Gastrocnemius medialis (tissue), 4 donors: ENCODE results near the gene GOLGA6L26. TPM values are rescaled to one million over a fixed set of nuclear protein-coding genes. Genes with fewer than 3 reads are reported as not detected.
A peak's percentile ranks its signal among the peaks of the same experiment; 100 is the strongest.
"Not testable (repeated sequence)": the region's sequence is repeated elsewhere in the genome, so short reads cannot be mapped to it uniquely, and the experiment has no call there.

Experiments used
- ATAC-seq, 2 donors: fragments of 150-250 bp; one replicate each; pipeline ENCODE4 v1.9.1; 2016
- DNase-seq, 2 donors: peaks; one replicate each; pipeline ENCODE4 v3.0.0-alpha.2; 2019
- H3K27ac ChIP-seq, 4 donors: fragments of 200-600 bp; sonication (generic); 1 replicate in 1 of 4; 2 replicates in 3 of 4; pipeline ENCODE4 v1.5.1; 2016 to 2018; ENCODE audit warnings: mild to moderate bottlenecking in 2 of 4, moderate library complexity in 1 of 4
- H3K27me3 ChIP-seq, 3 donors: fragments of 200-600 bp; sonication (generic) in 2 of 3; 1 replicate in 1 of 3; 2 replicates in 2 of 3; pipeline versions ENCODE4 v1.5.1 to v1.6.0; 2016 to 2019; ENCODE audit warnings: mild to moderate bottlenecking in 1 of 3, moderate library complexity in 1 of 3
- H3K36me3 ChIP-seq, 2 donors: fragments of 200-600 bp; sonication (generic) in 1 of 2; one replicate each; pipeline ENCODE4 v1.5.1; 2017 to 2018
- H3K4me1 ChIP-seq, 2 donors: fragments of 200-600 bp; sonication (generic) in 1 of 2; one replicate each; pipeline ENCODE4 v1.5.1; 2016 to 2017; ENCODE audit warnings: mild to moderate bottlenecking in 2 of 2
- H3K4me3 ChIP-seq, 4 donors: fragments of 200-600 bp; sonication (generic) in 3 of 4; 1 replicate in 1 of 4; 2 replicates in 3 of 4; pipeline ENCODE4 v1.5.1; 2016 to 2019; ENCODE audit warnings: mild to moderate bottlenecking in 2 of 4
- H3K9me3 ChIP-seq, 3 donors: fragments of 200-600 bp; sonication (generic) in 2 of 3; 1 replicate in 1 of 3; 2 replicates in 2 of 3; pipeline ENCODE4 v1.5.1; 2016 to 2019
- POLR2A ChIP-seq, 2 donors: fragments of 450-650 bp; IDR thresholded peaks; one replicate each; pipeline ENCODE4 v1.6.1; 2017; ENCODE audit warnings: antibody characterized with exemption in 2 of 2, mild to moderate bottlenecking in 2 of 2, moderate library complexity in 2 of 2
- in situ Hi-C, 4 donors: fragments of 200-750 bp; cut with MboI; loops; one replicate each; pipeline versions ENCODE4 v1.15.0 to v1.8.0; 2017; ENCODE audit warnings: low sequenced_read_pairs in 4 of 4
- intact Hi-C: fragments of 100-400 bp; cut with DNase I; formaldehyde crosslinking; loops from one replicate; pipeline ENCODE4 v1.15.1; 2023; ENCODE audit warnings: low total_unique reads
- total RNA-seq, 4 donors: library from RNA; depleted of rRNA; stranded (reverse); fragments of >200 nt; gene quantifications; one replicate each; pipeline versions ENCODE4 v1.1.0 to v1.2.3, GENCODE V29; 2016
- TF ChIP-seq, protein P1 (sequence below), 5 experiments: fragments of 450-650 bp in 3 of 5; fragments of 200-600 bp in 2 of 5; sonication (generic) in 2 of 5; IDR thresholded peaks in 4 of 5; conservative IDR thresholded peaks in 1 of 5; 1 replicate in 4 of 5; 2 replicates in 1 of 5; pipeline ENCODE4 v1.5.1; 2016 to 2019; ENCODE audit warnings: antibody characterized with exemption in 5 of 5, mild to moderate bottlenecking in 3 of 5, moderate library complexity in 3 of 5

Gene GOLGA6L26, protein sequence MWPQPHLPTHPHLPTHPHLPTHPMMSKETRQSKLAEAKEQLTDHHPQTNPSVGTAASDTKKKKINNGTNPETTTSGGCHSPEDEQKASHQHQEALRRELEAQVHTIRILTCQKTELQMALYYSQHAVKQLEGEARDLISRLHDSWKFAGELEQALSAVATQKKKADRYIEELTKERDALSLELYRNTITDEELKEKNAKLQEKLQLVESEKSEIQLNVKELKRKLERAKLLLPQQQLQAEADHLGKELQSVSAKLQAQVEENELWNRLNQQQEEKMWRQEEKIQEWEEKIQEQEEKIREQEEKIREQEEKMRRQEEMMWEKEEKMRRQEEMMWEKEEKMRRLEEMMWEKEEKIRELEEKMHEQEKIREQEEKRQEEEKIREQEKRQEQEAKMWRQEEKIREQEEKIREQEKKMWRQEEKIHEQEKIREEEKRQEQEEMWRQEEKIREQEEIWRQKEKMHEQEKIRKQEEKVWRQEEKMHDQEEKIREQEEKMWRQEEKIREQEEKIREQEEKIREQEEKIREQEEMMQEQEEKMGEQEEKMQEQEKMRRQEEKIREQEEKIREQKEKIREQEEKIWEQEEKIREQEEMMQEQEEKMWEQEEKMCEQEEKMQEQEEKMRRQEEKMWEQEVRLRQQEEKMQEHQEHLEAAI
- total RNA-seq: not detected

DNA sequence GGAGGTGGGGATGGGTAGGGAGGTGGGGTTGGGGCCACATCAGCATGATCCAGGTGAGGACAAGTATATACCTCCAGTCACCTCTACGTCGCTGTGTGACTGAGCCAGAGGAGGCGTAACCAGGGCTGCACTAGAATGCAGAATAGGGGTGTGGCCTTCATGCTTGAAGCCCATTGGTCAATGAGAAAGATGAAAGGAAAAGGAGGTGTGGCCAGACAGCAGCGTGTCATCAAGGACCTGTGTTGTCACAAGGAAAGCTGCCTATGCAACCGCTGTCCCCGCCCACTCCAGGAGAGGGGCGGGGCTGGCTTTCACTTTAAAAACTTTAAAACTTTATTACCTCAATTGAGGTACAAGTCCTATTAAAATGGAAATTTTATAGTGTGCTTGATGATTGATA lies at the start of gene GOLGA6L26:
TSS of gene GOLGA6L26 (minus strand) at position 101 of the 400 bp plus-strand sequence. CDS start at position 40, 61 bp downstream.
- H3K27ac ChIP-seq, in situ Hi-C loops, DNase-seq, ATAC-seq, H3K36me3 ChIP-seq, H3K9me3 ChIP-seq, H3K4me3 ChIP-seq, intact Hi-C loops, H3K4me1 ChIP-seq, H3K27me3 ChIP-seq: not testable (repeated sequence)

DNA sequence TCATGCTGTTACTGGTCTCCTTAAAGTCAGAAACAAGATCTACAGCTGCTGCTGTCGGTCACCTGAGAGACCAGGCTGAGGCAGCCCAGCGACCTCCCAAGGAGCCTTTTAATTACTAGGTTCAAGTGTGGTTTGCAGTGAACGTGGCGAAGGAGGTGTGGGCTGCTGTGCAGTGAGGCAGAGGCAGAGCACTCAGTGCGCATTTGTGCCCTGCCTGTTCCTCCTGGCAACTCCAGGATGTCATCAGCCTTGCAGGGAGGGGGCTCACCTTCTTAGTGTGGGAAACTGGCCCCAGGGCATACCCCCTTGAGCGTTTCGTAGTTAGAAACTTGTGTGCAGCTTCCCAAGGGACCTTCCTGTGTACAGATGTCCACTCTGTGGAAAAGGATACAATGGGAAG lies 47.2 kb upstream of the GOLGA6L26 start:
- DNase-seq, H3K4me3 ChIP-seq, H3K9me3 ChIP-seq, H3K4me1 ChIP-seq, in situ Hi-C loops, H3K36me3 ChIP-seq, intact Hi-C loops, H3K27ac ChIP-seq, H3K27me3 ChIP-seq: not testable (repeated sequence)
- peak in 1 of 2 donors; percentile 55 for ATAC-seq

DNA sequence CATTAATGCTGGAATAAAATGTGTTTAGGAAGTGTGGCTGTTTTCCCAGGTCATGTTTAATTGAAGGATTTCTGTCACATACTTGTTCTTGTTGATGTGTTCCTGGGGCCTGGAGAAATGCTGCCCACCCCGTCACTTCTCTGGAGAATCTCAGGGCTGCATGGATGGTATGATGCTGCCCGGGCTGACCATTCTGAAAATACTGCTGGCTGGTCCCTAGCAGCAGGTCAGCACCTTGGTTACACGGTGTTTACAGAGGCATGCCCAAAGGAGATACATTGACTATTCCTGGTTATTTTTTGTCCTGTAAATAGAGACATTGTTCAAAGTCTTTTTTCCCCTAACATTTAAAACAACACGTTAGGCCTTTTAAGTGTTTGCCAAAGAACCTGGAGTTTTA lies 46.7 kb upstream of the GOLGA6L26 start:
- DNase-seq, ATAC-seq, in situ Hi-C loops, H3K27ac ChIP-seq, intact Hi-C loops, H3K4me1 ChIP-seq, H3K36me3 ChIP-seq, H3K27me3 ChIP-seq, H3K4me3 ChIP-seq, H3K9me3 ChIP-seq: not testable (repeated sequence)

DNA sequence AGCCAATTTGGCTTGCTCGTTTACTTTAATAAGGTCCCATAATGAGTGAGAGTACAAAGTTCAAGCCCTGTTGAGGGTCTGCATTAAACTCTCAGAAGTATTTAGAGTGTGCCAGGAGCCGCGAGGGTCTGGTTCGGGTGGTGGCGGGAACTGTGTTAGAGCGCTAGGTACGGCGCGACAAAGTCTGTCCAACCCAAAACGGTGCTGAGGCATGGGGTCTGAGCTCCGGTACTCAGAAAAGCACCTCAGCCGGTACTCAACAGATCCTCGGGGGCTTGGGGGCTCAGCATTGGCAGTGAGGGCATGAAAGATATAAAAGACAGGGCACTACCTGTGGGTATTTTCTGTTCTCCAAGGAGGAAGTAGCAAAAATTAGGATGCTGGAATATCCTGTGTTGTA lies 45.0 kb upstream of the GOLGA6L26 start:
- DNase-seq, H3K4me1 ChIP-seq, ATAC-seq, H3K9me3 ChIP-seq, H3K27me3 ChIP-seq, H3K4me3 ChIP-seq, H3K36me3 ChIP-seq, H3K27ac ChIP-seq, intact Hi-C loops, in situ Hi-C loops: not testable (repeated sequence)

DNA sequence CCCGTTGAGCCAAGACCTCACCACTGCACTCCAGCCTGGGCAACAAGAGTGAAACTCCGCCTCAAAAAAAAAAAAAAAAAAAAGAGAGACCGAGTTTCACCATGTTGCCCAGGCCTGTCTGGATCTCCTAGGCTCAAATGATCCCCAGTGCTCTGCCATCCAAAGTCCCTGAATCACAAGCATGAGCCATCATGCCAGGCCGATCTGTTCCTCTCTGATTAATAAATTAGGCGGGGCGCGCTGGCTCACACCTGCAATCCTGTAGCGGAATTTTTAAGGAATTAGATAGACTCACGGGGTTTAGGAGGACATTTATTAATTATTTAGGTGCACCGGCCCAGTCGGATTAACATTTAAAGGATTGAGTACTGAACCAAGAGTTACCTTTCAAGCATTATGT lies 40.2 kb upstream of the GOLGA6L26 start:
- H3K4me3 ChIP-seq, H3K9me3 ChIP-seq, H3K27me3 ChIP-seq, in situ Hi-C loops, intact Hi-C loops, DNase-seq, H3K27ac ChIP-seq, H3K36me3 ChIP-seq, ATAC-seq, H3K4me1 ChIP-seq: not testable (repeated sequence)

DNA sequence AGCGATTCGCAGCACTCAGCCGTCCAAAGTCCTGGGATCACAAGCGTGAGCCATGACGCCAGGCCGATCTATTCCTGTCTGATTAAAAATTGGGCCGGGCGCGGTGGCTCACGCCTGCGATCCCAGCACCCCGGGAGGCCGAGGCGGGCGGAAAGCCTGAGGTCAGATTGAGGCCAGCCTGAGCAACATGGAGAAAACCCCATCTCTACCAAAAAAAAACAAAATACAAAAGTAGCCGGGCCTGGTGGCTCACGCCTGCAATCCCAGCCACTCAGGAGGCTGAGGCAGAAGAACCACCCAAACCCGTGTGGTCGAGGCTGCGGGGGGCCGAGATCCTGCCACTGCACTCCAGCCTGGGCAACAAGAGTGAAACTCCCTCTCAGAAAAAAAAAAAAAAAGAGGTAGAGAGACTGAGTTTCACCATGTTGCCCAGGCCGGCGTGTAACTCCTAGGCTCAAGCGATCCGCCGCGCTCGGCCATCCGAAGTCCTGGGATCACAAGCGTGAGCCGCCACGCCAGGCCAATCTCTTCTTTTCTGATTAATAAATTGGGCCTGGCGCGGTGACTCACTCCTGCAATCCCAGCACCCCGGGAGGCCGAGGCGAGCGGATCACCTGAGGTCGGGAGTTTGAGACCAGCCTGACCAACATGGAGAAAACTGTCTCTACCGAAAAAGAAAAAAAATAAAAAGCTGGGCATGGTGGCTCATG lies 39.0 kb upstream of the GOLGA6L26 start:
- in situ Hi-C loops, H3K4me3 ChIP-seq, H3K27me3 ChIP-seq, DNase-seq, H3K36me3 ChIP-seq, intact Hi-C loops, ATAC-seq, H3K27ac ChIP-seq, H3K4me1 ChIP-seq, H3K9me3 ChIP-seq: not testable (repeated sequence)

DNA sequence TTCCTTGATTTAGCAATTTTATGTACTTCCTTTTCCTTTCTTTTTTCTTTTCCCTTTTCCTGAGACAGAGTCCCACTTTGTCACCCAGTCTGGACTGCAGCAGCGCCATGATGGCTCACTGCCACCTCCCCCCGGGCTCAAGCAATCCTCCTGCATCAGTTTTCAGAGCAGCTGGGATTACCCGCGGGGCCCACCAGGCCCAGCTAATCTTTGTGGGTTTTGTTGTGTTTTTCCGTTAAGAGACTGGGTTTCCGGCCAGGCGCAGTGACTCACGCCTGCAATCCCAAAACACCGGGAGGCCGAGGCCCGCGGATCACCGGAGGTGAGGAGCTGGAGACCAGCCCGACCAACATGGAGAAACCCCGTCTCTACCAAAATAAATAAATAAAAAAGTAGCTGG lies 38.3 kb upstream of the GOLGA6L26 start:
- in situ Hi-C loops: no loop called here
- Histone ChIP-seq H3K27me3 (no peaks in the 10 kb centered on the region), H3K36me3 (no peaks in the 10 kb centered on the region), H3K4me3 (no peak overlapping the region), H3K27ac (no peak overlapping the region), H3K4me1 (no peaks in the 10 kb centered on the region), H3K9me3 (no peaks in the 10 kb centered on the region)
- TF ChIP-seq, protein P1, sequence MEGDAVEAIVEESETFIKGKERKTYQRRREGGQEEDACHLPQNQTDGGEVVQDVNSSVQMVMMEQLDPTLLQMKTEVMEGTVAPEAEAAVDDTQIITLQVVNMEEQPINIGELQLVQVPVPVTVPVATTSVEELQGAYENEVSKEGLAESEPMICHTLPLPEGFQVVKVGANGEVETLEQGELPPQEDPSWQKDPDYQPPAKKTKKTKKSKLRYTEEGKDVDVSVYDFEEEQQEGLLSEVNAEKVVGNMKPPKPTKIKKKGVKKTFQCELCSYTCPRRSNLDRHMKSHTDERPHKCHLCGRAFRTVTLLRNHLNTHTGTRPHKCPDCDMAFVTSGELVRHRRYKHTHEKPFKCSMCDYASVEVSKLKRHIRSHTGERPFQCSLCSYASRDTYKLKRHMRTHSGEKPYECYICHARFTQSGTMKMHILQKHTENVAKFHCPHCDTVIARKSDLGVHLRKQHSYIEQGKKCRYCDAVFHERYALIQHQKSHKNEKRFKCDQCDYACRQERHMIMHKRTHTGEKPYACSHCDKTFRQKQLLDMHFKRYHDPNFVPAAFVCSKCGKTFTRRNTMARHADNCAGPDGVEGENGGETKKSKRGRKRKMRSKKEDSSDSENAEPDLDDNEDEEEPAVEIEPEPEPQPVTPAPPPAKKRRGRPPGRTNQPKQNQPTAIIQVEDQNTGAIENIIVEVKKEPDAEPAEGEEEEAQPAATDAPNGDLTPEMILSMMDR (IDR thresholded peaks at IDR 0.05 in 4 of 5, conservative IDR thresholded peaks at IDR 0.05 in 1 of 5): no peak
- TF ChIP-seq POLR2A (IDR thresholded peaks at IDR 0.05): no peak
- DNase-seq: no peak
- intact Hi-C loops: no loop called here
- no peak for ATAC-seq

DNA sequence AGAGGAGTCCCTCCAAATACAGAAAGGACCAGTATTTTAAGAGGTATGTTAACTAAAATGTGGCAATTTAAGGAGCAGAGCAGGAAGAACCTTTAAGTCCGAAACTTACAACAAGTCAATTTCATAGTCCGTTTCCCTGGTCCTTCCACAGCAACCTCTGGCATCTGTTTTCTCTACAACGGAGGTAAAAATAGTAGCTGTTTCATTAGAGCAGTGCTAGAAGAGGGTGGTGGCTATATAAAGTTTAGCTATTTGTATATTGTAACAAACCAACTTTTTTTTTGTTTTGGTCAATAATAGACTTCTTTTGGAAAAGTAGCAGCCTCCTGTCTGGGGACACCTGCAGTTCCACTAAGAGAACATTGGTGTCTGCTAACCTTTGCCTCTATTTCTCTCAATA lies 37.9 kb upstream of the GOLGA6L26 start:
- ATAC-seq, H3K27me3 ChIP-seq, H3K36me3 ChIP-seq, in situ Hi-C loops, DNase-seq, H3K4me3 ChIP-seq, H3K9me3 ChIP-seq, H3K27ac ChIP-seq, H3K4me1 ChIP-seq, intact Hi-C loops: not testable (repeated sequence)

DNA sequence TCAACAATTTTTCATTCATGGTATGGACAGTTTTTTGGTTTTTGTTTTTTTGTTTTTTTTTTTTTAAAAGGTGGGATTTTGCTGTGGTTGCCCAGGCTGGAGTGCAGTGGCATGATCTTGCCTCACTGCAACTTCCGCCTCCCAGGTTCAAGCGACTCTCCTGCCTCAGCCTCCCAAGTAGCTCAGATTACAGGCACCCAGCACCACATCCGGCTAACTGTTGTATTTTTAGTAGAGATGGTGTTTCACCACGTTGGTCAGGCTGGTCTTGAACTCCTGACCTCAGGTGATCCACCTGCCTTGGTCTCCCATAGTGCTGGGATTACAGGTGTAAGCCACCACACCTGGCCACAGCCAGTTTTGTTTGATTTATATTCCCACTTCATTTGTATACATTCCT lies 37.1 kb upstream of the GOLGA6L26 start:
- H3K27ac ChIP-seq, intact Hi-C loops, H3K9me3 ChIP-seq, DNase-seq, H3K4me1 ChIP-seq, H3K4me3 ChIP-seq, ATAC-seq, H3K36me3 ChIP-seq, H3K27me3 ChIP-seq, in situ Hi-C loops: not testable (repeated sequence)
